Transverse colon (tissue), 4 donors: ENCODE results near the gene PRRT1.

Source experiments
- CTCF ChIP-seq, 5 experiments: fragments of 200-600 bp in 3 of 5; fragments of 450-650 bp in 2 of 5; sonication (generic) in 3 of 5; IDR thresholded peaks; 1 replicate in 2 of 5; 2 replicates in 3 of 5; pipeline ENCODE4 v1.5.1; 2016 to 2017; ENCODE audit warnings: antibody characterized with exemption in 5 of 5, inconsistent platforms in 3 of 5, mild to moderate bottlenecking in 2 of 5, moderate library complexity in 1 of 5
- EP300 ChIP-seq: sonication (generic); formaldehyde crosslinking; IDR thresholded peaks from one replicate; pipeline ENCODE4 v1.6.1; 2017; ENCODE audit warnings: antibody characterized with exemption, low read depth
- POLR2A ChIP-seq: fragments of 450-650 bp; IDR thresholded peaks from one replicate; pipeline ENCODE4 v1.6.1; 2016; ENCODE audit warnings: antibody characterized with exemption, mild to moderate bottlenecking, moderate library complexity
- POLR2AphosphoS5 ChIP-seq, 3 donors: sonication (generic); formaldehyde crosslinking; IDR thresholded peaks; one replicate each; pipeline ENCODE4 v1.6.1; 2016; ENCODE audit warnings: antibody characterized with exemption in 3 of 3

GRCh38 chr6:32110632-32111031, 41.1 kb downstream of the PRRT1 start:
- TF ChIP-seq EP300 (no peak), CTCF (IDR thresholded peaks at IDR 0.05) (no peak), POLR2A (no peak), POLR2AphosphoS5 (IDR thresholded peaks at IDR 0.05) (no peak)
